ENCODE results near the gene TRAPPC4.
A peak's percentile ranks its signal among the peaks of the same experiment; 100 is the strongest.
"Not testable (repeated sequence)": the region's sequence is repeated elsewhere in the genome, so short reads cannot be mapped to it uniquely, and the experiment has no call there.

Gene TRAPPC4, protein sequence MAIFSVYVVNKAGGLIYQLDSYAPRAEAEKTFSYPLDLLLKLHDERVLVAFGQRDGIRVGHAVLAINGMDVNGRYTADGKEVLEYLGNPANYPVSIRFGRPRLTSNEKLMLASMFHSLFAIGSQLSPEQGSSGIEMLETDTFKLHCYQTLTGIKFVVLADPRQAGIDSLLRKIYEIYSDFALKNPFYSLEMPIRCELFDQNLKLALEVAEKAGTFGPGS

DNA sequence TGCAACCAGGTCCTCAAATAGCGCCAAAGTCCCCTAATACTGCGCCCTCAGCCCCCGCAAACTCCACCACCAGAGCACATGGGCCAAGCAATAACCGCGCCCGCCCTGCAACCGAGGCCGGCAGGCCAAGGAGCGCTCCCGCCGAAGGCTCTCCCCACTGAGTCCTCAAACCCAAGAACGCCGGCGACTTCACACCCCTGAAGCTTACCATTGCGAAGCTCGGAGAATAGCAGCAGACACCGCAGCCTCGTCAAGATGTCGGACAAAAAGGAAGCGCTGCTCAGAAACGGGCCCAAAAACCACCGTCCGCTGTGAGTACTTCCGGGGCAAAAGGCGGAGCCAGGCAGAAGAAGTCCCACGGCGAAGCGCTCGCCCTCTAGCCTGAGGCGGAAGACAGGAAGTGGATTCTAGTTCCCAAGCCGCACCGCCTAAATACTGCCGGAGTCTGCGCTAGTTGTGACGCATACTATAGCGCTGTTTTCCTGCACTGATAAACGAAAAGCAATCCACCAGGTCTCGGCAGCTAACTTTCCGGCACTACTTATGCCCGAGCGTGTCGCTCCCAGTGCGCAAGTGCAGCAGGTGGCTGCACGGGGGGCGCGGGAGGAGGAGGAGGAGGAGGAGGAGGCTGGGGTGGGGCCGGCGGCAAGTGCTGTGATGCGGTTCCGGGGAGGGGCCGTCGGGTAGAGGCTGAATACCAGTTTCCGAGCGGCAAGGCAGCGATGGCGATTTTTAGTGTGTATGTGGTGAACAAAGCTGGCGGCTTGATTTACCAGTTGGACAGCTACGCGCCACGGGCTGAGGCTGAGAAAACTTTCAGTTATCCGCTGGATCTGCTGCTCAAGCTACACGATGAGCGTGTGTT, at the start of gene TRAPPC4, which contains the start of gene RPS25:
TRAPPC4 (plus strand) TSS at position 693 of the 865 bp plus-strand sequence; CDS start at position 723, 30 bp downstream.
RPS25 (minus strand) TSS at position 270 of the 865 bp plus-strand sequence; CDS start at position 211, 59 bp downstream.
- DNase-seq: peak; percentile 99

DNA sequence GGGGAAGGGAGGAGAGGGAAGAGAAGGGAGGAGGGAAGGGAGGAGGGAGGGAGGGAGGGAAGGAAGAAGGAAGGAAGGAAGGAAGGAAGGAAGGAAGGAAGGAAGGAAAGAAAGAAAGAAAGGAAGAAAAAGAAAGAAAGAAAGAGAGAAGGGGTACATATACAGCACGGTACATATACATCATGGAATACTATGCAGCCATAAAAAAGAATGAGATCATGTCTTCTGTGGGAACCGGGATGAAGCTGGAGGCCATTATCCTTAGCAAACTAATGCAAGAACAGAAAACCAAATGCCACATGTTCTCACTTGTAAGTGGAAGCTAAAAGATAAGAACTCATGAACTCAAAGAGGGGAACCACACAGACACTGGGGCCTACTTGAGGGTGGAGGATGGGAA, 49.1 kb upstream of the TRAPPC4 start:
- DNase-seq: not testable (repeated sequence)

DNA sequence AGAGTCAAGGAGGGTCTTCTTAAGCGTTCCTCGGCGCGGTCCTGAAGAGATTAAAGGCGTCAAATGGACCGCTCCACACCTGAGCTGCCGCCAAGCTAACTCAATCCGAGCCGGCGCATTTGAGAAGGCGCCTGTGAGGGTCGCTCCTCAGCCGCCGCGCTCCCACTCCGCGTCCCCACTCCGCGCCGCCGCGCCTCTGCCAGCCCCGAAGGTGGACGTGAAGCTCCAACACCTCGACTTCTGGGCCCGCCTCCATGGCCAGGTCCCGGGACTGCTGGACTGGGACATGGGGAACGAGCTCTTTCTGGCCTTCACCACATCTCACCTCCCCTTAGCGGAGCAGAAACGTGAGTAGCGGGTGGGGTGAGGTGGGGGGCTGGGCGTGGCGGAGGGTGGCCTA, 46.9 kb upstream of the TRAPPC4 start, which contains the start of gene FOXR1:
FOXR1 (plus strand) TSS at position 116 of the 400 bp plus-strand sequence; CDS start at position 287, 171 bp downstream.
- no peak for DNase-seq

DNA sequence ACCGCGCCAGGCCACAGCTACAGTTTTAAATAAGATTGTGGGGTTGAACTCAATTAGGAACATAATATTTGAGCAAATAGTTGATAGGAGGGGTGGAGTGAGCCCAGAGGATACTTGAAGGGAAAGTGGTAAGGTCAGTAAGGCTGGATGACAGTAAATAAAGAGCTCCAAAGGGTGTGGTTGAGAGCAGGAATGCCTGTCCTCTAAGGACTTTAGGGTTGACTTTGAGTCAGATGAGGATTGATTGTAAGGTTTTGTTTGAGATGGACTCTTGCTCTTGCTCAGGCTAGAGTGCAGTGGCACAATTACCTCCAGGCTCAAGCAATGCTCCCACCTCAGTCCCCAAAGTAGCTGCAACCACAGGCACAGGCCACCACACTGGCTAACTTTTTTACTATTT, 44.6 kb upstream of the TRAPPC4 start:
- no peak for DNase-seq

DNA sequence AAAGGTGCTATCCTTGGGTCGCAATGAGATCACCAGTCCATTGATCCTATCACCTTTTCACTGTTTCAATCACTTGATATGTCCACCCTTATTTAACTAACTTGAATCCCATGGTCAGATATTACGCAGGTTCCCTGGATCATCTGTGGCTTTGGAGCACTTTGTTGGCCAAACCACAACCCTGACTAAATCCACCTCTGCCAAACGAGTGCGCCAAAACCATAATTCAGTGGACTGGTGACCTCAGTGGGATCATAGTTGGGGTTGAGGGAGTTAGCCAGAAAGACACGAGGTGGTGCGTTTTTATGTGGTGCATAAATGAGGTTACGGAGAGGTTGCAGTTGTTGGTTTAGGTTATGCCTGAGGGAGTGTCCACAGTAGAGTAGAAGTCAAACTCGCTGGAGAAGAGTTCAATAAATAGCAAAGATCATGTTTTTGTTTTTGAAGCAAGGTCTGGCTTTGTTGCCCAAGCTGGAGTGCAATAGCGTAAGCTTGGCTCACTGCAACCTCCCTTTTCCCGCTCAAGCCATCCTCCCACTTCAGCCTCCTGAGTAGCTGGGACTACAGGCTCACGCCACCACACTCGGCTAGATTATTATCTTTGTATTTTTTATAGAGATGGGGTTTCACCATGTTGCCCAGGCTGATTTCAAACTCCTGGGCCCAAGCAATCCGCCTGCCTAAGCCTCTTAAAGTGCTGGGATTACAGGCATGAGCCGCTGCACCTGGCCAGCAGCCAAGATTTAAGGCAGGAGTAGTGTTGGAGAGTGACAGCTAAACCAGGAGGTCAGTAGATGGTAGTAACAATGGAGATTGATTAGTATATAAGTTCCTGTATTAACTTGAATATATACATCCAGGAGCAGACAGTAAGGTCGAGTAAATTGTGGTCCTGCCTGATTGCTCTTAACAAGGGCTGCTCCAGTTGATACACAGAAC, 42.5 kb upstream of the TRAPPC4 start:
- peak; percentile 64 for DNase-seq

DNA sequence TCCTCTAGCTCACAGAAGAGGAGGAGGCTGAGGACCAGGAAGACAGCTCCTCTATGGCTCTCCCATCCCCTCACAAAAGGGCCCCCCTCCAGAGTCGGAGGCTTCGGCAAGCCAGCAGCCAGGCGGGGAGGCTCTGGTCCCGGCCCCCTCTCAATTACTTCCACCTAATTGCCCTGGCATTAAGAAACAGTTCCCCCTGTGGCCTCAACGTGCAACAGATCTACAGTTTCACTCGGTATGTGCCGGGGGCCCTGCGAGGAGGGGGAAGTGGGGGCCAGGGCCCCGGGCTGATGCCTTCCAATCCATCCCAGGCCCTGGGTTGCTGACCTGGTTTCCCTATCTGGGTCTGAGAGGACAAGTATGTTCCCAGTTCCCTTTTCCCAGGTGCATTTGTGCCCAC, 39.1 kb upstream of the TRAPPC4 start:
- no peak for DNase-seq

DNA sequence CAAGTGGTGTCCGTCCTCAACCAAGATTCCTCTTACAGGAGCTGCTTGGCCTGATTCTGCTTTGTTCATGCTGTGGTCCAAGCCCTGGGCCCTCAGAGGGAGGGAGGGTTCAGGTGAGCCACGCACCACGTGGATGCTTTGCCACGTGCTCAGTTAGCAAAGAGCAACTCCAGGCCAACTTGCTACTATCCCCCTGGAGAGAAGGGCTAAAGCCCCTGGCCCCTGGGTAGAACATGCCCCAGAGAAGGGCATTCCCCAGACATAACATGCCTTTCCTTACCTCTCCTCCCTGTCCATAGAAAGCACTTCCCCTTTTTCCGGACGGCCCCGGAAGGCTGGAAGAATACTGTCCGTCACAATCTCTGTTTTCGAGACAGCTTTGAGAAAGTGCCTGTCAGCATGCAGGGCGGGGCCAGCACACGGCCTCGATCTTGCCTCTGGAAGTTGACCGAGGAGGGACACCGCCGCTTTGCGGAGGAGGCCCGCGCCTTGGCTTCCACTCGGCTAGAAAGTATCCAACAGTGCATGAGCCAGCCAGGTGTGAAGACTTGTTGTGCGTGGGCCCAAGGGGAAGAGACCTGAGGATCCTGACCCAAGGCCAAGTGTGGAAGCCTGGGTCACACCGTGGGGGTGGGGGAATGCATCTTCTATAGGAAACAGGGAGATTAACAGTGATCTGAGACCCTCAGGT, 38.2 kb upstream of the TRAPPC4 start:
- DNase-seq: no peak

DNA sequence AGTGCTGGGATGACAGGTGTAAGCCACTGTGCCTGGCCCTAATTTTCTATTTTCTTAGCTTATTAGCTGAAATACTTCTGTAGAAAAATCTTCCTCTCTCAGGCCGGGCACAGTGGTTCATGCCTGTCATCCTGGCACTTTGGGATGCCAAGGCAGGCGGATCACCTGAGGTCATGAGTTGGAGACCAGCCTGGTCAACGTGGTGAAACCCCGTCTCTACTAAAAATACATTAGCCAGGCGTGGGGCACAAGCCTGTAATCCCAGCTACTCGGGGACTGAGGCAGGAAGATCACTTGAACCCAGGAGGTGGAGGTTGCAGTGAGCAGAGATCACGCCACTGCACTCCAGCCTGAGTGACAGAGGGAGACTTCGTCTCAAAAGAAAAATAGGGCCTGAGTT, 34.2 kb upstream of the TRAPPC4 start:
- not testable (repeated sequence) for DNase-seq

DNA sequence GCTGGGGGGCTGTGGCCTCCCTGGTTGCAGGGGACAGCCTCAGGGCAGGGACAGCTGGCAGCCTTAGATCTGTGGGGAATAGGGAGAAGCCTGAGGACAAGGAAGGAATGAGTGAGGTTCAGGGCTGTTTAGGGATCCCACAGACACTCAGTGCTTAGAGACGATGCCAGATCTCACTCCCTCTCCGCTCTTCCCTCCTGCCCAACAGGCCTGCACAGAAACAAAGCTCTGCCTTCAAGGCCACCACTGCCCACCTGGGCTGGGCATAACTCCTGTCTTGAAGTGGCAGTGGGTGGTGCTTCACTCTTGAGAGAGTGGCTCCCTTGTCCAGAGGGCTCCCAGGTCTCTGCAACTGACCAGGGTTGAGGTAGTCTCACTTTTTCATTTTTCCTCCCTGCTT, 33.7 kb upstream of the TRAPPC4 start:
- DNase-seq: no peak

DNA sequence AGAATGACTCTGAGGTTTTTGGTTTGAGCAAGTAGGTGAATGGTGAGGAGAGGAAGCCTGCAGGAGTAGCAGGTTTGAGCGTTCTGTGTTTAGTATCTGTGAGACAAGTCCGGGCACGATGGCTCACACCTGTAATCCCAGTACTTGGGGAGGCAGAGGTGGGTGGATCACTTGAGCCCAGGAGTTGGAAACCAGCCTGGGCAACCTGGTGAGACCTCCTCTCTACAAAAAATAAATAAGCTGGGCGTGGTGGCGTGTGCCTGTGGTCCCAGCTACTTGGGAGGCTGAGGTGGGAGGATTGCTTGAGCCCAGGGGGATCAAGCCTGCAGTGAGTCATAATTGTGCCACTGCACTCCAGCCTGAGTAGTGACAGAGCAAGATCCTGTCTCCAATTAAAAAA, 30.3 kb upstream of the TRAPPC4 start:
- DNase-seq: no peak

DNA sequence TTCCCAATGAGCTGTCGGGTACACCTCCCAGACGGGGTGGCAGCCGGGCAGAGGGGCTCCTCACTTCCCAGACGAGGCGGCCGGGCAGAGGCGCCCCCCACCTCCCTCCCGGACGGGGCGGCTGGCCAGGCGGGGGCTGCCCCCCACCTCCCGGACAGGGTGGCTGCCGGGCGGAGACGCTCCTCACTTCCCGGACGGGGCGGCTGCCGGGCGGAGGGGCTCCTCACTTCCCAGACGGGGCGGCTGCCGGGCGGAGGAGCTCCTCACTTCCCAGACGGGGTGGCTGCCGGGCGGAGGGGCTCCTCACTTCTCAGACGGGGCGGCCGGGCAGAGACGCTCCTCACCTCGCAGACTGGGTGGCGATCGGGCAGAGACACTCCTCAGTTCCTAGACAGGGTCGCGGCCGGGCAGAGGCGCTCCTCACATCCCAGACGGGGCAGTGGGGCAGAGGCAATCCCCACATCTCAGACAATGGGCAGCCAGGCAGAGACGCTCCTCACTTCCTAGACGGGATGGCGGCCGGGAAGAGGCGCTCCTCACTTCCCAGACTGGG, 27.0 kb upstream of the TRAPPC4 start:
- not testable (repeated sequence) for DNase-seq

DNA sequence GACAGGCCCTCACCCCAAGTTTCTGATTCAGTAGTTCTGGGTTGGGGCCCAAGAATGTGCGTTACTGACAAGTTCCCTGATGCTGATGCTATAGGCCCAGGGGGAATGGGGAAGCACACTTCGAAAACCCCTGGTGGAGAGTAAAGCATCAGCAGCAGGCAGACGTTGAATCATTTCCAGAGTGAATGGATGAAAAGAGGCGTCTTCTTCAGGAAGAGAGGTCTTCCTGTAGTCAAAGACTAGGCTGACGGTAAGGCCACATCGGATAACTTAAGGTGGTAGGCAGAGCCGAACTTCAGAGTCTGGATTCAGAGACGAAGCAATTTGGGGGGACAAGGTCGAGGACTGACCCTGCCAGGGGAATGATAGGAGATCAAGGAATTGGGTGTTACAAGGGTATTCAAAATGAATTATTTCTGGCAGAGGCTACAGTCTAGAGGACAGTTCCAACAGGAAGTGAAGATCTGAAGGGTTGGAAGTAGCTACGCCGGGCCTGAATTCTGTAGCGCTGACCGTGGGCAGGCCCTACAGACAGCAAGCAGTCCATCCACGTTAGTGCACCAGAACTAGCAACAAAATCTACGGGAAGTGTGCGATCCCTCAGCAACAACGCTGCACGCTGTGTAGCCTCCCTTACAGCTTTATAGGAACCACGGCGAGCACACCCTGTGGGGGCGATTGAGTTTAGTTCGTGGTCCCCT, 21.5 kb upstream of the TRAPPC4 start:
- DNase-seq: peak; percentile 62

DNA sequence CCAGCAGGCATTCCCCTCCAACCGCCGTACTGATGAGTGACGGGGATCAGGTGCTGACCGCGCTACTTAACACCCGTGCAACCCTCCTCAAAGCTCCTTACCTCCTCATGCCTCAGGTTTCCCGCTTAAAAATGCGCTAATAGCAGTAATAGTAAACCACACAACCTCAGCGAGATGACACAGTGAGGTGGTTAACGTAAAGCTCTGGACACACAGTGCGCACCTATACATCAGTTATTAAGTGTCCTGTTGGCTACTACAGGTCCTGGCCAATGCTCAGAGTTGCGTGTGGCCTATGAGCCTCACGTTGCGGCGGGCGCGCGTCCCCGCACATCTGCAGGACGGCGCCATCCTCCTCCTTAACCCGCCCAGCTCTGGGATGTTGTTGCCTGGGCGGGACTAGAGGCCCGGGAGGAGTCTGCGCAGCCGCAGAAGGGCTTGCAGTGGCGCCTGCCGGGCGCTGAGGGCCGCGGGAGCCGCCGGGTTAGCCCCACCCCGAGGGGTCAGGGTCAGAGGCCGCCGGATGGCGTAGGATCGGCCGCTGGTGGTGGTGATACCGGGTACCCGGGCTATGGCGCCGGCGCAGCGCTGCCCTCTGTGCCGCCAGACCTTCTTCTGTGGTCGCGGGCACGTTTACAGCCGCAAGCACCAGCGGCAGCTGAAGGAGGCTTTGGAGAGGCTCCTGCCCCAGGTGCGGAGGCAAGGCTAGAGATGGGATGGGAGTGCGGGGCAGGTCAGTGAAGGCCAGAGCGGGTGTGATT, 20.8 kb upstream of the TRAPPC4 start, which contains the start of gene CENATAC:
CENATAC (plus strand) TSS at position 512 of the 761 bp plus-strand sequence; CDS start at position 572, 60 bp downstream.
- DNase-seq: peak; percentile 95

DNA sequence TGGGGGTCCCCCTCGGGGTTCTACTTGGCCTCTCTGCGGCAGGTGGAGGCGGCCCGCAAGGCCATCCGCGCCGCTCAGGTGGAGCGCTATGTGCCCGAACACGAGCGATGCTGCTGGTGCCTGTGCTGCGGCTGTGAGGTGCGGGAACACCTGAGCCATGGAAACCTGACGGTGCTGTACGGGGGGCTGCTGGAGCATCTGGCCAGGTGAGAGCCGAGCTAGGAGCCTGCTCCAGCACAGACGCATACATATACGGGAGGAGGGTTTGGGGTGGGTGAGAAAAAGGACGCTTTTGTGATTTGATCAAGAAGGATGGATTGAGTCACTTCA, 20.2 kb upstream of the TRAPPC4 start:
- peak; percentile 67 for DNase-seq

DNA sequence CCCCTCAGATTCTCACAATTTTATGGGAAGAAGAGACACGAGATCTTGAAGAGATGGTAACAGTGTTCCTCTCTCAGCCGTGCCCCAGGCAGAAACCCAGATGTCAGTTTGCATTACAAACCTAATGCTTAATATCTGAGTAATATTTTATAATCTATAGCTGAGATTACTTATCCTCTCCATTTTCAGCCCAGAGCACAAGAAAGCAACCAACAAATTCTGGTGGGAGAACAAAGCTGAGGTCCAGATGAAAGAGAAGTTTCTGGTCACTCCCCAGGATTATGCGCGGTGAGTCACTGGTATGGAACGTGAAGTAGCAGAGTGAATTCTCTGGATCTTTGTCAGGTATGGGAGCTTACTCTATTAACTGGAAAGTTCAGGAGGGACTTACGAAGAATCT, 19.7 kb upstream of the TRAPPC4 start:
- DNase-seq: peak; percentile 64

DNA sequence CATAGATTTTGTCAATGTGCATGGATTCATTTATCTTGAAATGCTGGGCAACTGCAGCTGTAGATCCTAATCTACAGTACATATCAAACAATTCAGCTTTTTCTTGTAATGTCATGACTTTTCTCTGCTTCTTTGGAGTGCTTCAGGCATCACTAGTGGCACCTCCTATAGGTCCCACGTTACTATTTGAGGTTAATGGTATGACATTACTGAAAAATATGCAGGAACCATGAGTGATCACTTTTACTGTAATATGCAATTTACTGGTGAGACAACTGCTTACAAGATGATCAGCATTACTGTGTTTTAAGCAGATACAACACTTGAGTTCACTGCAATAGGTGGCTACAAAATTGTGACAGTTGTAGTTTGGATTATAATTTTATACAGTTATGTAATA, 17.7 kb upstream of the TRAPPC4 start:
- no peak for DNase-seq

DNA sequence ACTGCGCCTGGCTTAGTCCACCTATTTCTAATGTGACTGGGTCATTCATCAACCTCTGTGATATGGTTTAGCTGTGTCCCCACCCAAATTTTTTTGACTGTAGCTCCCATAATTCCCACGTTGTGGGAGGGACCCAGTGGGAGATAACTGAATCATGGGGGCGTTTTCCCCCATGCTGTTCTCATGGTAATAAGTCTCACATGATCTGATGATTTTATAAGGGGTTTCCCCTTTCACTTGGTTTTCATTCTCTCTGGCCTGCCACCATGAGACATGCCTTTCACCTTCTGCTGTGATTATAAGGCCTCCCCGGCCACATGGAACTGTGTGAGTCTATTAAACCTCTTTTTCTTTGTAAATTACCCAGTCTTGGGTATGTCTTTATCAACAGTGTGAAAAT, 11.9 kb upstream of the TRAPPC4 start:
- DNase-seq: no peak

DNA sequence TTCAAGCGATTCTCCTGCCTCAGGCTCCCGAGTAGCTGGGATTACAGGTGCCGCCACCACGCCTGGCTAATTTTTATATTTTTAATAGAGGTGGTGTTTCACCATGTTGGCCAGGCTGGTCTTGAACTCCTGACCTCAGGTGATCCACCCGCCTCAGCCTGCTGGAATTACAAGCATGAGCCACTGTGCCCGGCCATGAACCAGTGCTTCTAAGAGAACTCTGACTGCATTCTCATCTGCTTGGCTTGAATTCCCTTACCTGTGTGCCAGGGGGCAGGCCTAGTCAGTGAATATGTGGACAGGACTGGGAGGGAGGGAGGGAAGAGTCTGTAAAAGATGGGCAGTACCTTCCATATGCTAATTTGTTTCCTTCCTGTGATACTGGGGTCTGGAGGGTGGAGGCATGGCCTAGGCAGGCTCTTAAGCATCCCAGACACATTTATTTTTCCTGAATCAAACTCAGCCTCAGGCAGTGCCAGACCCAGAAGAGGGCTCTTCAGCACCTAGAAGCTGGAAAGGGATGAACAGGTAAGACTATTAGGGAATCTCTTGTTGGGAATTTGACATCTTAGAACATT, 7.0 kb upstream of the TRAPPC4 start:
- DNase-seq: no peak

DNA sequence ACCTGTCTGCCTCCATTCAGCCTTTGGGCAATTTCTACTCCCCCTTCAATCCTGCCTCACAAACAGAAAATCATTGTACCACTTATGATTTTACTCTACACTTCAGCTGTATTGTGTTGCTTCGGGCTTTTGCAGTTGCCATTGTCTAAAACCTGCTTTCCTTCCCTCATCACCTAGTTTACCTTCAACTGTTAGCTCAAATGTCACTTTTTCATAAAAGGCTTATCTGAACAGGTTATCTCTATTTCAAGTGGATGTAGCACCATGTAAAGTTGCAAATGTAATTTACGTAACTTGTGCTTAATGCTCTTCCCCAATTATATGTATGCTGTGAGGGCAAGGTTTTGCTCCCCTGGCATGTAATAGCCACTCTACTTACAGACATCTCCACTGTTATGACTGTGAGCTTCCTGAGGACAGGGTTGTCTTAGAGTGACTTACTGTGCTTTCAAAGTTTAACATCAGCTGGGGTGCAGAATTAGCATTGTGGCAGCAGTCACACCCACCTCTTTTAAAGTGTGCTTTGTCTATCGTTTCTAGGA, 5.9 kb upstream of the TRAPPC4 start:
- no peak for DNase-seq
